Measurements from ENCODE around the gene MAP1B. TPM values are rescaled to one million over a fixed set of nuclear protein-coding genes. Genes with fewer than 3 reads are reported as not detected.
A peak's percentile ranks its signal among the peaks of the same experiment; 100 is the strongest.

Gene MAP1B
- total and polyA plus RNA-seq, 2 donors from 2014 or later = 3.6 to 57.0 TPM

- DNase-seq = peak in 1 of 5 donors; percentile 19
- no peak for FAIRE-seq
These were observed 42.5 kb downstream of the MAP1B start for GRCh38 chr5:72149742-72150141.

GRCh38 chr5:72151169-72151568, 43.9 kb downstream of the MAP1B start:
- H3K4me3 ChIP-seq (ENCODE audit: low read length in 3 of 3) = no peak overlapping the region
- H3K27me3 ChIP-seq (ENCODE audit: control insufficient read depth, insufficient read depth, low read length) = no peaks in the 10 kb centered on the region
- DNase-seq = no peak
- no peak overlapping the region for H3K27ac ChIP-seq (ENCODE audit: low read depth in 2 of 2, low read length in 2 of 2)
- H3K36me3 ChIP-seq (ENCODE audit: control insufficient read depth in 2 of 3, insufficient read depth in 3 of 3, low read length in 3 of 3) = no peaks in the 10 kb centered on the region
- intact Hi-C loops (cut with DNase I) = no loop called here
- no peaks in the 10 kb centered on the region for H3K4me1 ChIP-seq (ENCODE audit: control insufficient read depth in 2 of 3, insufficient read depth in 2 of 3, low read depth in 1 of 3, low read length in 3 of 3)
- no peak overlapping the region for H3K9ac ChIP-seq (ENCODE audit: low read length in 3 of 3)
- no peak for FAIRE-seq
- no peak for TF ChIP-seq CTCF (IDR thresholded peaks at IDR 0.05; ENCODE audit: borderline replicate concordance, extremely low read depth, insufficient read depth)
- H3K9me3 ChIP-seq (ENCODE audit: control insufficient read depth in 2 of 3, insufficient read depth in 1 of 3, low read length in 3 of 3) = no peaks in the 10 kb centered on the region

More at GRCh38 chr5:72149742-72150141, 42.5 kb downstream of the MAP1B start:
- H3K27ac ChIP-seq (ENCODE audit: low read depth in 2 of 2, low read length in 2 of 2) = no peak overlapping the region
- H3K36me3 ChIP-seq (ENCODE audit: control insufficient read depth in 2 of 3, insufficient read depth in 3 of 3, low read length in 3 of 3) = no peaks in the 10 kb centered on the region
- no peaks in the 10 kb centered on the region for H3K9me3 ChIP-seq (ENCODE audit: control insufficient read depth in 2 of 3, insufficient read depth in 1 of 3, low read length in 3 of 3)
- no peaks in the 10 kb centered on the region for H3K4me1 ChIP-seq (ENCODE audit: control insufficient read depth in 2 of 3, insufficient read depth in 2 of 3, low read depth in 1 of 3, low read length in 3 of 3)
- TF ChIP-seq CTCF (IDR thresholded peaks at IDR 0.05; ENCODE audit: borderline replicate concordance, extremely low read depth, insufficient read depth) = no peak
- no peak overlapping the region for H3K4me3 ChIP-seq (ENCODE audit: low read length in 3 of 3)
- intact Hi-C loops (cut with DNase I) = loop anchor here (10.0 kb wide), 1 partner anchor 155 kb away; no protein-coding TSS in a partner anchor
- no peaks in the 10 kb centered on the region for H3K27me3 ChIP-seq (ENCODE audit: control insufficient read depth, insufficient read depth, low read length)
- H3K9ac ChIP-seq (ENCODE audit: low read length in 3 of 3) = no peak overlapping the region

GRCh38 chr5:72151646-72152045, 44.4 kb downstream of the MAP1B start:
- FAIRE-seq = no peak
- no peak overlapping the region for H3K4me3 ChIP-seq (ENCODE audit: low read length in 3 of 3)

More at GRCh38 chr5:72151646-72152045, 44.4 kb downstream of the MAP1B start:
- TF ChIP-seq CTCF (IDR thresholded peaks at IDR 0.05; ENCODE audit: borderline replicate concordance, extremely low read depth, insufficient read depth) = no peak
- Histone ChIP-seq H3K36me3 (ENCODE audit: control insufficient read depth in 2 of 3, insufficient read depth in 3 of 3, low read length in 3 of 3) (no peaks in the 10 kb centered on the region), H3K27me3 (ENCODE audit: control insufficient read depth, insufficient read depth, low read length) (no peaks in the 10 kb centered on the region), H3K27ac (ENCODE audit: low read depth in 2 of 2, low read length in 2 of 2) (no peak overlapping the region), H3K9me3 (ENCODE audit: control insufficient read depth in 2 of 3, insufficient read depth in 1 of 3, low read length in 3 of 3) (no peaks in the 10 kb centered on the region), H3K9ac (ENCODE audit: low read length in 3 of 3) (no peak overlapping the region), H3K4me1 (ENCODE audit: control insufficient read depth in 2 of 3, insufficient read depth in 2 of 3, low read depth in 1 of 3, low read length in 3 of 3) (no peaks in the 10 kb centered on the region)
- intact Hi-C loops (cut with DNase I) = no loop called here
- DNase-seq = no peak

All from kidney (tissue), 14 donors.